HG02970 (cell line): ENCODE results near the gene UFSP1.
A peak's percentile ranks its signal among the peaks of the same experiment; 100 is the strongest.
"Not testable (repeated sequence)": the region's sequence is repeated elsewhere in the genome, so short reads cannot be mapped to it uniquely, and the experiment has no call there.

Source experiments
- ATAC-seq: cut with Tn5 transposase; IDR thresholded peaks from one replicate; pipeline ENCODE4 v1.9.1; 2021; ENCODE audit warnings: mild to moderate bottlenecking, moderate library complexity, moderate number of reproducible peaks; ENCODE audit not compliant: unreplicated experiment, low FRiP score

Gene UFSP1

GRCh38 chr7:100861616-100861985 lies 27.9 kb downstream of the UFSP1 start:
- ATAC-seq, result no peak

- ATAC-seq, result no peak
These were observed 28.6 kb downstream of the UFSP1 start for GRCh38 chr7:100860702-100861615.

GRCh38 chr7:100859856-100860255 lies 29.7 kb downstream of the UFSP1 start:
- no peak for ATAC-seq

GRCh38 chr7:100856871-100857282 lies 32.6 kb downstream of the UFSP1 start:
- ATAC-seq, result no peak

GRCh38 chr7:100855515-100855914 lies 34.0 kb downstream of the UFSP1 start:
- ATAC-seq, result no peak

GRCh38 chr7:100854899-100855298 lies 34.6 kb downstream of the UFSP1 start:
- not testable (repeated sequence) for ATAC-seq

GRCh38 chr7:100854146-100854895 lies 35.2 kb downstream of the UFSP1 start:
- ATAC-seq, result no peak

GRCh38 chr7:100852048-100852872 lies 37.3 kb downstream of the UFSP1 start, which contains the start of gene SLC12A9:
TSS of gene SLC12A9 (plus strand) at chr7:100852713. CDS start at chr7:100854198, 1,485 bp downstream.
- peak; percentile 88 for ATAC-seq

GRCh38 chr7:100847360-100847759 lies 42.2 kb downstream of the UFSP1 start:
- no peak for ATAC-seq

- ATAC-seq, result no peak
These were observed 48.9 kb downstream of the UFSP1 start for GRCh38 chr7:100840470-100841100.

GRCh38 chr7:100839361-100839760 lies 50.2 kb downstream of the UFSP1 start:
- no peak for ATAC-seq
